LNCAP (cell line): Measurements from ENCODE around the gene BTG3.

ENCODE experiments used
- CTCF ChIP-seq: fragments of 450-650 bp; IDR thresholded peaks from 2 replicates; pipeline ENCODE4 v1.5.1; 2017; ENCODE audit warnings: mild to moderate bottlenecking

BTG3 gene

GRCh38 chr21:17612565-17613241 lies at the start of gene BTG3:
Gene BTG3, minus strand, starts transcription at chr21:17612901. Its CDS starts 3,757 bp downstream, at chr21:17609144.
- no peak for TF ChIP-seq CTCF

- no peak for TF ChIP-seq CTCF
Measured at GRCh38 chr21:17660862-17661261, 48.2 kb upstream of the BTG3 start.

- no peak for TF ChIP-seq CTCF
Measured at GRCh38 chr21:17660452-17660851, 47.8 kb upstream of the BTG3 start.

- TF ChIP-seq CTCF: no peak
Measured at GRCh38 chr21:17658931-17659330, 46.2 kb upstream of the BTG3 start.

GRCh38 chr21:17651526-17651925 lies 38.8 kb upstream of the BTG3 start:
- TF ChIP-seq CTCF: no peak

GRCh38 chr21:17650292-17650691 lies 37.6 kb upstream of the BTG3 start:
- no peak for TF ChIP-seq CTCF

GRCh38 chr21:17646790-17647189 lies 34.1 kb upstream of the BTG3 start:
- TF ChIP-seq CTCF: no peak

GRCh38 chr21:17644186-17644585 lies 31.5 kb upstream of the BTG3 start:
- no peak for TF ChIP-seq CTCF
